ENCODE data around the gene DHPS. TPM values are rescaled to one million over a fixed set of nuclear protein-coding genes. Genes with fewer than 3 reads are reported as not detected.
A peak's percentile ranks its signal among the peaks of the same experiment; 100 is the strongest.

The DHPS gene
- total RNA-seq = 100 to 1,000 TPM in 1 of 7 donors, 10 to 100 TPM in 6; 63.7 to 147 (median 89.7) TPM
- 10 to 100 TPM; 72.8 to 92.7 TPM for polyA plus RNA-seq
- long read RNA-seq, donor 1, transcript DHPS-221 (8 exons, 1,176 nt) = minor isoform, 34 of 305 reads
- long read RNA-seq, donor 1, transcript DHPS-201 (9 exons, 1,363 nt) = major isoform, 216 of 305 reads
- long read RNA-seq, donor 1, partial matches to known transcripts = 6 of 305 reads
- long read RNA-seq, donor 1, other reads (novel, unspliced or antisense) = 41 of 305 reads
- long read RNA-seq, donor 2, transcript DHPS-221 (8 exons, 1,176 nt) = minor isoform, 5 of 28 reads
- long read RNA-seq, donor 2, transcript DHPS-201 (9 exons, 1,363 nt) = major isoform, 19 of 28 reads
- long read RNA-seq, donor 2, partial matches to known transcripts = 0 of 28 reads
- long read RNA-seq, donor 2, other reads (novel, unspliced or antisense) = 0 of 28 reads
- long read RNA-seq, donor 3, transcript DHPS-201 (9 exons, 1,363 nt) = major isoform, 28 of 66 reads
- long read RNA-seq, donor 3, transcript DHPS-218 (2 exons, 1,085 nt) = minor isoform, 6 of 66 reads
- long read RNA-seq, donor 3, transcript DHPS-221 (8 exons, 1,176 nt) = minor isoform, 6 of 66 reads
- long read RNA-seq, donor 3, partial matches to known transcripts = 3 of 66 reads
- long read RNA-seq, donor 3, other reads (novel, unspliced or antisense) = 22 of 66 reads

DNA sequence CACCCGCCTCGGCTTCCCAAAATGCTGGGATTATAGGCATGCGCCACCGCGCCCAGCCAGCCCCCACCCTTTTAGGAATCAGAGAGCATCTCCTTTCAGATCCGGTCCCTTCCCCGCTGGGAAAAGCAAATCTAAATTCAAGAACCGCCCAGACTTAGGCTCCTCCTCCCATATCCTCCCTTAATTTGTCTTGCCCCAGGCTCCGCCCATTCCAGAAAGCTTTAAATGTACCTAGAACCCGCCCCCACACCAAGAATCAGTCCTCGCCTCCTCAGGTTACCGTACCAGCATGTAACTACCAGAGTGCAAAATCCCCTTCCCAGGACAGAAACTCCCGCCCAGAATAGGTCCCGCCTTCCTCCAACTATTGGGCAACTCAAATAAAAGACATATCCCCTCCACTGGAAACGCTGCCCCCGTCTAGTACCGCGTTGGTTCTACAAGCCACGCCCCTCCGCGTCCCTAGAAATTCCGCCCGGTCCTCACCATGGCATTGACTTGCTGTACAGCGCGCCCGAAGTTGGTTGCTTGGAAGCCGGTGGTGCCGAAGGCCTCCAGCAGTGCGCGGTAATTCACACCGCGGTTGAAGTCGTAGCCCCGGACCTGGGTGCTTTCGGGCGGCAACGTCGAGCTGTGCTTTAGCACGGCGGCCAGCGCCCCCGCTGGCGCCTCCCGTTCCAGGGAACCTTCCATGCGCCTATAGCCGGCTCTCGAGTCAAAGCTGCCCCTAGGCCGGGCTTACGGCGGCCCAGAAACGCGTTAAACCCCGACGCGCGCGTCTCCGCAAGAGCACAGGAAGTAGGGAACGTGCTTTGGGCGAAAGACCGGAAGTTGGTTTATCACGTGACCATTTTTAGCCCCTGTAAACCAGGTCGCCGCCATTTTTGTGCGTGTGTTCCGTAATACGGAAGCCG lies at the start of gene DHPS:
Gene DHPS (minus strand): TSS at position 807 of the 914 bp plus-strand sequence. CDS start 114 bp downstream, at position 693.
- 0 to 1% (median 0%) methylated on average over 67 to 68 of the region's 68 CpGs for WGBS, 3 donors
- Histone ChIP-seq H3K36me3 (no peaks in the 10 kb centered on the region), H3K27me3 (no peaks in the 10 kb centered on the region), H3K27ac (peak within 1 kb of the TSS; percentile 81 to 96), H3K9me3 (no peaks in the 10 kb centered on the region), H3K4me3 (peak within 1 kb of the TSS; percentile 96), H3K4me1 (ENCODE audit: insufficient read depth) (no peaks in the 10 kb centered on the region)
- peak; percentile 87 to 94 (median 91) for DNase-seq
- intact Hi-C loops (cut with DNase I) = no loop called here
- TF ChIP-seq POLR2A (IDR thresholded peaks at IDR 0.05) (peak; percentile 55), EP300 (IDR thresholded peaks at IDR 0.05) (no peak)

DNA sequence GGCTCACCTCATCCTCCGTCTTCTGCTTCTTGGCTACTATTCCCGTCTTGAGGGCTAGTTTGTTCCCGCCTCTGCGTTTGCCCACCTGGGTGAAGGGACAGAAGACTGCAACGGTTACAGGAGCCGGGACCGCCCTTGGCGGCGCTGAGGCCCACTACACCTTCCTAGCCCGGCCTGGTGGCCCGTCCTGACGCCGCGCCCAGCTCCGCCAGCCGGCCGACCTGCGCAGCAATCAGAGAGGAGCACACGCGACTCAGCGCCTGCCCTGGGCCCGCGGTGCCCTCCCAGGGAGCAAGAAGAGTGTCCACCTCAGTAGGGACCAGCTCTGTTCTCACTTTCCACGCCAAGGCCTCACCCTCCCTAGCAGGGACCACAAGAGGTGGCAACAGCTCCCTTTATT lies 49.7 kb upstream of the DHPS start:
- no peak for TF ChIP-seq POLR2A (IDR thresholded peaks at IDR 0.05)
- TF ChIP-seq, protein P1, sequence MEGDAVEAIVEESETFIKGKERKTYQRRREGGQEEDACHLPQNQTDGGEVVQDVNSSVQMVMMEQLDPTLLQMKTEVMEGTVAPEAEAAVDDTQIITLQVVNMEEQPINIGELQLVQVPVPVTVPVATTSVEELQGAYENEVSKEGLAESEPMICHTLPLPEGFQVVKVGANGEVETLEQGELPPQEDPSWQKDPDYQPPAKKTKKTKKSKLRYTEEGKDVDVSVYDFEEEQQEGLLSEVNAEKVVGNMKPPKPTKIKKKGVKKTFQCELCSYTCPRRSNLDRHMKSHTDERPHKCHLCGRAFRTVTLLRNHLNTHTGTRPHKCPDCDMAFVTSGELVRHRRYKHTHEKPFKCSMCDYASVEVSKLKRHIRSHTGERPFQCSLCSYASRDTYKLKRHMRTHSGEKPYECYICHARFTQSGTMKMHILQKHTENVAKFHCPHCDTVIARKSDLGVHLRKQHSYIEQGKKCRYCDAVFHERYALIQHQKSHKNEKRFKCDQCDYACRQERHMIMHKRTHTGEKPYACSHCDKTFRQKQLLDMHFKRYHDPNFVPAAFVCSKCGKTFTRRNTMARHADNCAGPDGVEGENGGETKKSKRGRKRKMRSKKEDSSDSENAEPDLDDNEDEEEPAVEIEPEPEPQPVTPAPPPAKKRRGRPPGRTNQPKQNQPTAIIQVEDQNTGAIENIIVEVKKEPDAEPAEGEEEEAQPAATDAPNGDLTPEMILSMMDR (IDR thresholded peaks at IDR 0.05) = no peak
- TF ChIP-seq EP300 (IDR thresholded peaks at IDR 0.05) = no peak
- Histone ChIP-seq H3K27me3 (no peaks in the 10 kb centered on the region), H3K4me3 (no peak overlapping the region), H3K36me3 (no peaks in the 10 kb centered on the region), H3K4me1 (ENCODE audit: insufficient read depth) (peaks cover 11% of the 10 kb centered on the region), H3K9me3 (no peaks in the 10 kb centered on the region), H3K27ac (no peak overlapping the region)
- WGBS, 3 donors = 84 to 88% (median 88%) methylated on average over 23 to 24 of the region's 24 CpGs
- no peak for DNase-seq
- intact Hi-C loops (cut with DNase I) = no loop called here

DNA sequence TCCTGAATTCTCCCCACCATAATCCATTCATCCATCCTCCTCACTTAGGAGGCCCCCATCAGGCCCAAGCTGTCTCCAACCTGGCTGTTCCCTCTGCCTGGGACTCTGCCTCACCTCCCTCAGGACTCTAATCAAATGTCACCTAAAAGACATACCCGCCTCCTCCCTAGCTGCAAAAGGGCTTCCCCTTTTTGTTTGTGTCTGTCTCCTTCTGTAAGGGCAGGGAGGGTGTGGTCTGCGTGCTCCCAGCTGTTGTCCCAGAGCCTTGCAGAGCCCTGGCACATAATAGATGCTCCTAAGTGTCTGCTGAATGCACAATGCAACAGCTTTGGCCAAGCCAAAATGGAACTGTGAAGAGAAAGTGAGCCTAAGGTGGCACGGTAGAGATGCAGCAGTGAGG lies 48.4 kb upstream of the DHPS start:
- intact Hi-C loops (cut with DNase I) = no loop called here
- TF ChIP-seq EP300 (IDR thresholded peaks at IDR 0.05) (no peak), POLR2A (IDR thresholded peaks at IDR 0.05) (no peak)
- TF ChIP-seq, protein P1 (IDR thresholded peaks at IDR 0.05) = no peak
- Histone ChIP-seq H3K27ac (no peak overlapping the region), H3K4me3 (no peak overlapping the region), H3K27me3 (no peaks in the 10 kb centered on the region), H3K4me1 (ENCODE audit: insufficient read depth) (peaks cover 11% of the 10 kb centered on the region), H3K9me3 (no peaks in the 10 kb centered on the region), H3K36me3 (no peaks in the 10 kb centered on the region)
- whole genome bisulfite sequencing, 3 donors = 64 to 81% (median 65%) methylated on average over 3 of the region's 3 CpGs
- DNase-seq = no peak

DNA sequence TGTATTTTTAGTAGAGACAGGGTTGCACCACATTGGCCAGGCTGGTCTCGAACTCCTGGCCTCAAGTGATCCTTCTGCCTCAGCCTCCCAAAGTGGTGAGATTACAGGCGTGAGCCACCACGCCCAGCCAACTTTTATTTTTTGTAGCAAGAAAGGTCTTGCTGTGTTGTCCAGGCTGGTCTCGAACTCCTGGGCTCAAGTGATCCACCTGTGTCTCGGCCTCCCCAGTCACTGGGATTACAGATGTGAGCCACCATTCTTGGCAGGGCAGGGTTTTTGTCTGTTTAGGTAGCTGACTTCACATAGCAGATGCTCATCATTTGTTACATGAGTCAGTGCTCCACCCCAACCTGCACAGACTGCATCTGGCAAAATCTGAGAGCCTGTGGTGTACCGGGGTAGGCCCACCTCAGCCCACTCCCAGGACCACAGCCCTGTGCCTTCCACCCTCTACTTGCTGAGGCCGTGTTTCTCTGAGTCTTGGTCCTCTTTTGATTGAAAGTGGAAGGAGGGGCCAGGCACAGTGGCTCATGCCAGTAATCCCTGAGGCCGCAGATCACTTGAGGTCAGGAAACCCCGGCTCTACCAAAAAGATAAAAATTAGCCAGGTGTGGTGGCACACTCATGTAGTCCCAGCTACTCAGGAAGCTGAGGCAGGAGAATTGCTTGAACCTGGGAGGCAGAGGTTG lies 46.2 kb upstream of the DHPS start:
- Histone ChIP-seq H3K27me3 (no peaks in the 10 kb centered on the region), H3K36me3 (no peaks in the 10 kb centered on the region), H3K9me3 (no peaks in the 10 kb centered on the region), H3K4me1 (ENCODE audit: insufficient read depth) (peaks cover 7% of the 10 kb centered on the region), H3K27ac (no peak overlapping the region), H3K4me3 (no peak overlapping the region)
- intact Hi-C loops (cut with DNase I) = no loop called here
- TF ChIP-seq EP300 (IDR thresholded peaks at IDR 0.05) (no peak), POLR2A (IDR thresholded peaks at IDR 0.05) (no peak)
- TF ChIP-seq, protein P1 (IDR thresholded peaks at IDR 0.05) = no peak
- no peak for DNase-seq
- WGBS, 3 donors = 90 to 96% (median 92%) methylated on average over 9 of the region's 9 CpGs
